B cell (primary cell): ENCODE results near the gene NLRC5. TPM values are rescaled to one million over a fixed set of nuclear protein-coding genes. Genes with fewer than 3 reads are reported as not detected.
"Not testable (repeated sequence)": the region's sequence is repeated elsewhere in the genome, so short reads cannot be mapped to it uniquely, and the experiment has no call there.

Experiments used
- ATAC-seq: fragments of 200-7000 bp; cut with Tn5 transposase; one replicate; pipeline ENCODE4 v1.10.0; 2021; ENCODE audit warnings: low read depth, mild to moderate bottlenecking, moderate number of reproducible peaks, moderate library complexity
- CTCF ChIA-PET: fragments of 350-600 bp; sonication (Branson Sonifier 250); formaldehyde crosslinking; loops from one replicate; lab custom pipeline; 2021; ENCODE audit warnings: antibody characterized with exemption, inconsistent platforms; lab: Charles Lee
- POLR2A ChIA-PET: fragments of 350-600 bp; sonication (Branson Sonifier 250); formaldehyde crosslinking; loops from one replicate; lab custom pipeline; 2021; ENCODE audit warnings: antibody characterized with exemption; lab: Charles Lee
- DNase-seq: peaks from one replicate; pipeline ENCODE4 v3.0.0; 2013
- H2AFZ ChIP-seq: 2 replicates; pipeline ENCODE4 v1.6.1; 2012; ENCODE audit warnings: mild to moderate bottlenecking, low read depth, low read length; ENCODE audit not compliant: insufficient read depth, poor library complexity, severe bottlenecking
- H3K27ac ChIP-seq, 2 donors: 1 replicate in 1 of 2; 2 replicates in 1 of 2; pipeline ENCODE4 v1.5.1; 2012 to 2013; ENCODE audit warnings: low read length in 2 of 2, mild to moderate bottlenecking in 2 of 2, moderate library complexity in 1 of 2
- H3K27me3 ChIP-seq, 4 experiments: fragments of 200-600 bp in 1 of 4; sonication (generic) in 1 of 4; replicated peaks in 1 of 4; 1 replicate in 2 of 4; 2 replicates in 2 of 4; pipeline versions ENCODE4 v1.6.1 to v1.7.0; 2013 to 2016; ENCODE audit warnings: low read length in 3 of 4, mild to moderate bottlenecking in 2 of 4, mixed read lengths in 1 of 4, moderate library complexity in 1 of 4; ENCODE audit not compliant: insufficient read depth in 4 of 4, control insufficient read depth in 3 of 4; ENCODE audit errors: control extremely low read depth in 1 of 4
- H3K36me3 ChIP-seq, 2 experiments: replicated peaks in 1 of 2; 1 replicate in 1 of 2; 2 replicates in 1 of 2; pipeline versions ENCODE4 v1.6.1 to v1.7.1; 2013; ENCODE audit warnings: low read length in 1 of 2; ENCODE audit not compliant: insufficient read depth in 2 of 2, control insufficient read depth in 1 of 2; ENCODE audit errors: control extremely low read depth in 1 of 2, extremely low read depth in 1 of 2
- H3K4me1 ChIP-seq, 2 donors: fragments of 200-600 bp in 1 of 2; sonication (generic) in 1 of 2; 1 replicate in 1 of 2; 2 replicates in 1 of 2; pipeline versions ENCODE4 v1.5.1 to v1.6.1; 2013 to 2017; ENCODE audit warnings: low read length in 2 of 2; ENCODE audit not compliant: control insufficient read depth in 2 of 2, insufficient read depth in 2 of 2
- H3K4me2 ChIP-seq: replicated peaks from 2 replicates; pipeline ENCODE3; 2012; ENCODE audit warnings: mild to moderate bottlenecking, low read depth, low read length; ENCODE audit not compliant: poor library complexity, severe bottlenecking
- H3K4me3 ChIP-seq, 5 experiments: fragments of 200-600 bp in 1 of 5; sonication (generic) in 1 of 5; 1 replicate in 3 of 5; 2 replicates in 2 of 5; pipeline versions ENCODE4 v1.5.1 to v1.7.0; 2011 to 2016; ENCODE audit warnings: low read length in 4 of 5, mild to moderate bottlenecking in 4 of 5, low read depth in 2 of 5, control low read depth in 1 of 5, moderate library complexity in 1 of 5; ENCODE audit not compliant: insufficient read depth in 1 of 5; ENCODE audit errors: control extremely low read depth in 1 of 5, extremely low read depth in 1 of 5
- H3K79me2 ChIP-seq: fragments of 200-600 bp; sonication (generic); one replicate; pipeline ENCODE4 v1.6.0; 2016; ENCODE audit warnings: low read length; ENCODE audit not compliant: control insufficient read depth, insufficient read depth
- H3K9ac ChIP-seq: fragments of 200-600 bp; sonication (generic); 2 replicates; pipeline ENCODE4 v1.6.1; 2017; ENCODE audit warnings: mild to moderate bottlenecking, low read length, moderate library complexity
- H3K9me3 ChIP-seq, 3 donors: one replicate each; pipeline versions ENCODE4 v1.6.1 to v1.7.1; 2013; ENCODE audit warnings: low read length in 2 of 3; ENCODE audit not compliant: control insufficient read depth in 2 of 3, insufficient read depth in 1 of 3; ENCODE audit errors: control extremely low read depth in 1 of 3
- H4K20me1 ChIP-seq: 2 replicates; pipeline ENCODE4 v1.6.0; 2012; ENCODE audit warnings: mild to moderate bottlenecking, low read length; ENCODE audit not compliant: insufficient read depth, control insufficient read depth, poor library complexity, severe bottlenecking
- H3K27ac Mint-ChIP-seq: one replicate; pipeline ENCODE4 v1.8.0; 2021; ENCODE audit warnings: mixed read lengths
- H3K27me3 Mint-ChIP-seq: one replicate; pipeline ENCODE4 v1.8.0; 2021; ENCODE audit warnings: mixed read lengths
- H3K4me1 Mint-ChIP-seq: one replicate; pipeline ENCODE4 v1.8.0; 2021; ENCODE audit warnings: mixed read lengths
- H3K4me3 Mint-ChIP-seq: one replicate; pipeline ENCODE4 v1.8.0; 2021; ENCODE audit warnings: mixed read lengths
- H3K9me3 Mint-ChIP-seq: one replicate; pipeline ENCODE4 v1.8.0; 2022; ENCODE audit warnings: mixed read lengths; ENCODE audit not compliant: insufficient read depth
- CTCF ChIP-seq: fragments of 200-600 bp; IDR thresholded peaks from one replicate; pipeline ENCODE4 v1.8.0; 2022; ENCODE audit warnings: antibody characterized with exemption, mild to moderate bottlenecking
- EZH2 ChIP-seq: IDR thresholded peaks from 2 replicates; pipeline ENCODE4 v1.6.1; 2012; ENCODE audit warnings: borderline replicate concordance, low read depth, mild to moderate bottlenecking, moderate library complexity, low read length; ENCODE audit not compliant: insufficient read depth, poor library complexity, severe bottlenecking
- WGBS: methylation state at CpG from one replicate; pipeline ENCODE4 v1.1.5; 2013; ENCODE audit warnings: missing lambda C conversion rate; ENCODE audit not compliant: insufficient coverage; 5-methylcytosine and 5-hydroxymethylcytosine counted together
- intact Hi-C: fragments of 100-400 bp; cut with micrococcal nuclease; formaldehyde crosslinking; loops from one replicate; pipeline ENCODE4 v1.10.0; 2022
- polyA plus RNA-seq: library from polyadenylated mRNA; depleted of rRNA; stranded (reverse); fragments of >200 nt; gene quantifications from 2 replicates; pipeline ENCODE4 v1.2.3, GENCODE V29; 2012
- total RNA-seq, 2 donors: library from RNA; stranded (reverse); fragments of 120-200 nt in 1 of 2; gene quantifications; 1 replicate in 1 of 2; 2 replicates in 1 of 2; pipeline versions ENCODE4 v1.2.3 to v1.2.4, GENCODE V29; 2013 to 2022

The NLRC5 gene
- total and polyA plus RNA-seq, 2 donors (not counting 1 experiment from before 2014, with no cell fraction given), result 349 to 510 TPM

GRCh38 chr16:57107321-57107922 is 118.1 kb downstream of the NLRC5 start:
- no peak for ATAC-seq
- H3K36me3 ChIP-seq, result no peaks in the 10 kb centered on the region
- CTCF ChIA-PET, result interaction anchor here (1.3 kb wide), 1 partner anchor 142 kb away, joined by 3 read pairs; no protein-coding TSS in a partner anchor
- H3K4me1 ChIP-seq, result no peaks in the 10 kb centered on the region
- no peak overlapping the region for H2AFZ ChIP-seq
- no peak overlapping the region for H3K4me3 ChIP-seq
- intact Hi-C loops, result no loop called here
- no peaks in the 10 kb centered on the region for H3K27me3 ChIP-seq
- no peak for DNase-seq
- H3K27ac Mint-ChIP-seq, result no peak overlapping the region
- H3K4me1 Mint-ChIP-seq, result no peaks in the 10 kb centered on the region
- no peaks in the 10 kb centered on the region for H3K9me3 Mint-ChIP-seq
- H4K20me1 ChIP-seq, result no peaks in the 10 kb centered on the region
- 93% methylated on average over 5 of the region's 9 CpGs for WGBS
- POLR2A ChIA-PET, result no interaction called here
- no peak overlapping the region for H3K27ac ChIP-seq
- no peaks in the 10 kb centered on the region for H3K9me3 ChIP-seq
- H3K9ac ChIP-seq, result no peak overlapping the region
- no peaks in the 10 kb centered on the region for H3K79me2 ChIP-seq
- H3K4me2 ChIP-seq, result no peak overlapping the region
- H3K27me3 Mint-ChIP-seq, result peaks cover 3% of the 10 kb centered on the region
- H3K4me3 Mint-ChIP-seq, result no peak overlapping the region
- TF ChIP-seq CTCF, result no peak

DNA sequence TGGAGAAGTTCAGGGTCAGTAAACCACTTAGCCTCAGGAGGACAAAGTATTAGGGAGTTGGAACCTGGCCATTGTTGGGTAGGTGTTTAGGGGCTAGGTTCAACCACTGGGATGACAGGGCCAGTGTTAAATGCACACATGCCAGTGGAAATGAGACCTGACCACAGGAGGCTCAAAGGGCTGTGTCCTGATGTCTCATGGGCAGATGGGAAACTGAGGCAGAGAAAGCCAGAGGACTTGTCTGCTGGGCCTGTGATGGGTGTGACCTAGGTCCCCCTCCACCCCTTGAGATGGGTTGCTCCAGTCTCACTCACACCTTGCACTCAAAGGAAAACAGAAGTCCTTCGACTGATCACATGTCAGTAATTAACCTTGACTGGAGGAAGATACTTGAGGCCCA is 119.1 kb downstream of the NLRC5 start:
- Mint-ChIP-seq H3K4me3 (no peak overlapping the region), H3K27ac (no peak overlapping the region), H3K9me3 (no peaks in the 10 kb centered on the region), H3K27me3 (peaks cover 3% of the 10 kb centered on the region), H3K4me1 (no peaks in the 10 kb centered on the region)
- no peaks in the 10 kb centered on the region for H3K9me3 ChIP-seq
- H4K20me1 ChIP-seq, result no peaks in the 10 kb centered on the region
- H3K4me3 ChIP-seq, result no peak overlapping the region
- no peaks in the 10 kb centered on the region for H3K36me3 ChIP-seq
- ATAC-seq, result no peak
- no peaks in the 10 kb centered on the region for H3K27me3 ChIP-seq
- intact Hi-C loops, result no loop called here
- H3K9ac ChIP-seq, result no peak overlapping the region
- no peaks in the 10 kb centered on the region for H3K79me2 ChIP-seq
- WGBS, result no CpG with 5 or more reads among the region's 1 CpG
- DNase-seq, result no peak
- no peak for TF ChIP-seq EZH2
- no peak for TF ChIP-seq CTCF
- no peak overlapping the region for H2AFZ ChIP-seq
- no peaks in the 10 kb centered on the region for H3K4me1 ChIP-seq
- no peak overlapping the region for H3K27ac ChIP-seq
- CTCF ChIA-PET, result no interaction called here
- POLR2A ChIA-PET, result no interaction called here
- H3K4me2 ChIP-seq, result no peak overlapping the region

DNA sequence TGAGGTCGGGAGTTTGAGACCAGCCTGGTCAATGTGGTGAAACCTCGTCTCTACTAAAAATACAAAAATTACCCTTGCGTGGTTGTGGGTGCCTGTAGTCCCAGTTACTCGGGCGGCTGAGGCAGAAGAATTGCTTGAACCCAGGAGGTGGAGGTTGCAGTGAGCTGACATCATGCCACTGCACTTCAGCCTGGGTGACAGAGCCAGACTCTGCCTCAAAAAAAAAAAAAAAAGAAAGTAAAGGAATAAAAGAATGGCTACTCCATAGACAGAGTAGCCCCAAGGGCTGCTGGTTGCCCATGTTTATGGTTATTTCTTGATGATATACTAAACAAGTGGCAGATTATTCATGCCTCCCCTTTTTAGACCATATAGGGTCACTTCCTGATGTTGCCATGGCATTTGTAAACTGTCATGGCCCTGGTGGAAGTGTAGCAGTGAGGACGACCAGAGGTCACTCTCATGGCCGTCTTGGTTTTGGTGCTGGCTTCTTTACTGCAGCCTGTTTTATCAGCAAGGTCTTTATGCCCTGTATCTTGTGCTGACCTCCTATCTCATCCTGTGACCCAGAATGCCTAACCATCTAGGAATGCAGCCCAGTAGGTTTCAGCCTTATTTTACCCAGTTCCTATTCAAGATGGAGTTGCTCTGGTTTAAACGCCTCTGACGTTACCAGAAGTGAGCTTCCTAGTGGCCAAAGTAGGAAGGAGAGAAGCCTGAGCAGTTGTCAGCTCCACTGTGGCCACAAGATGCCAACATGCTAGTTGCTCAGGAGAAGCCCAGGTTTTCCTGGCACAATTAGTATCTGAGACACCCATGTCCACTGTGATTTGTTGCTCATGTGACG is 120.1 kb downstream of the NLRC5 start:
- WGBS, result 96% methylated on average over 5 of the region's 10 CpGs
- H3K4me1 Mint-ChIP-seq, H3K79me2 ChIP-seq, DNase-seq, H3K9me3 ChIP-seq, intact Hi-C loops, H3K36me3 ChIP-seq, H3K4me3 Mint-ChIP-seq, CTCF ChIA-PET, H3K4me2 ChIP-seq, H4K20me1 ChIP-seq, H3K27me3 ChIP-seq, H3K9me3 Mint-ChIP-seq, H3K9ac ChIP-seq, H3K27ac ChIP-seq, H3K4me3 ChIP-seq, H3K27me3 Mint-ChIP-seq, ATAC-seq, H3K27ac Mint-ChIP-seq, POLR2A ChIA-PET, H2AFZ ChIP-seq, H3K4me1 ChIP-seq: not testable (repeated sequence)
